Measurements from ENCODE around the gene KRT75. TPM values are rescaled to one million over a fixed set of nuclear protein-coding genes. Genes with fewer than 3 reads are reported as not detected.

The KRT75 gene
- total RNA-seq, result not detected

- no peak within 1 kb of the TSS for H3K27ac Mint-ChIP-seq
- ChIA-PET CTCF (interaction anchor here (0.6 kb wide), 1 partner anchor 87 kb away, joined by 3 read pairs; no protein-coding TSS in a partner anchor), POLR2A (no interaction called here)
- peaks cover 13% of the 10 kb centered on the region for H3K27me3 Mint-ChIP-seq
- DNase-seq, result no peak
- H3K36me3 Mint-ChIP-seq (ENCODE audit: low read depth), result no peaks in the 10 kb centered on the region
- no peak within 1 kb of the TSS for H3K4me3 Mint-ChIP-seq
- no peaks in the 10 kb centered on the region for H3K4me1 Mint-ChIP-seq
- H3K9me3 Mint-ChIP-seq, result no peaks in the 10 kb centered on the region
Observed at GRCh38 chr12:52434081-52434733, at the start of gene KRT75. Gene KRT75, minus strand, starts transcription at chr12:52434371. Its CDS starts 67 bp downstream, at chr12:52434304.

- Mint-ChIP-seq H3K4me3 (no peak overlapping the region), H3K27me3 (peaks cover 47% of the 10 kb centered on the region), H3K36me3 (ENCODE audit: low read depth) (no peaks in the 10 kb centered on the region), H3K4me1 (no peaks in the 10 kb centered on the region), H3K27ac (no peak overlapping the region), H3K9me3 (peaks cover 11% of the 10 kb centered on the region)
- ChIA-PET CTCF (no interaction called here), POLR2A (no interaction called here)
- DNase-seq, result no peak
Observed at GRCh38 chr12:52480073-52480472, 45.9 kb upstream of the KRT75 start.

- no peaks in the 10 kb centered on the region for H3K36me3 Mint-ChIP-seq (ENCODE audit: low read depth)
- peaks cover 31% of the 10 kb centered on the region for H3K27me3 Mint-ChIP-seq
- DNase-seq, result no peak
- no peak overlapping the region for H3K4me3 Mint-ChIP-seq
- ChIA-PET CTCF (no interaction called here), POLR2A (no interaction called here)
- H3K9me3 Mint-ChIP-seq, result peaks cover 8% of the 10 kb centered on the region
- no peaks in the 10 kb centered on the region for H3K4me1 Mint-ChIP-seq
- H3K27ac Mint-ChIP-seq, result no peak overlapping the region
Observed at GRCh38 chr12:52477651-52478050, 43.5 kb upstream of the KRT75 start.

GRCh38 chr12:52474212-52474611, 40.0 kb upstream of the KRT75 start:
- Mint-ChIP-seq H3K4me3 (no peak overlapping the region), H3K36me3 (ENCODE audit: low read depth) (no peaks in the 10 kb centered on the region), H3K27me3 (peaks cover 17% of the 10 kb centered on the region), H3K9me3 (peaks cover 4% of the 10 kb centered on the region), H3K4me1 (no peaks in the 10 kb centered on the region), H3K27ac (no peak overlapping the region)
- ChIA-PET CTCF (no interaction called here), POLR2A (no interaction called here)
- DNase-seq, result no peak

- DNase-seq, result no peak
- ChIA-PET POLR2A (no interaction called here), CTCF (no interaction called here)
- Mint-ChIP-seq H3K36me3 (ENCODE audit: low read depth) (no peaks in the 10 kb centered on the region), H3K9me3 (peaks cover under 1% of the 10 kb centered on the region), H3K27ac (no peak within 1 kb of the TSS), H3K4me1 (no peaks in the 10 kb centered on the region), H3K27me3 (peaks cover 17% of the 10 kb centered on the region), H3K4me3 (no peak within 1 kb of the TSS)
Observed at GRCh38 chr12:52473768-52474167, 39.6 kb upstream of the KRT75 start, which contains the start of gene KRT6C. Gene KRT6C, minus strand, starts transcription at chr12:52473805. Its CDS starts 68 bp downstream, at chr12:52473737.

GRCh38 chr12:52469853-52470252, 35.7 kb upstream of the KRT75 start:
- DNase-seq, result no peak
- Mint-ChIP-seq H3K9me3 (no peaks in the 10 kb centered on the region), H3K27ac (no peak overlapping the region), H3K36me3 (ENCODE audit: low read depth) (no peaks in the 10 kb centered on the region), H3K27me3 (peaks cover 8% of the 10 kb centered on the region), H3K4me1 (no peaks in the 10 kb centered on the region), H3K4me3 (no peak overlapping the region)
- ChIA-PET CTCF (interaction anchor here (0.7 kb wide), 1 partner anchor 19 kb away, joined by 3 read pairs; no protein-coding TSS in a partner anchor), POLR2A (no interaction called here)

GRCh38 chr12:52464897-52465296, 30.7 kb upstream of the KRT75 start:
- no peak for DNase-seq
- Mint-ChIP-seq H3K27me3 (peaks cover 19% of the 10 kb centered on the region), H3K4me1 (no peaks in the 10 kb centered on the region), H3K9me3 (no peaks in the 10 kb centered on the region), H3K4me3 (no peak overlapping the region), H3K36me3 (ENCODE audit: low read depth) (no peaks in the 10 kb centered on the region), H3K27ac (no peak overlapping the region)
- ChIA-PET POLR2A (no interaction called here), CTCF (interaction anchor here (1.0 kb wide), 1 partner anchor 933 kb away, joined by 3 read pairs; no protein-coding TSS in a partner anchor)

GRCh38 chr12:52461693-52462092, 27.5 kb upstream of the KRT75 start:
- CTCF ChIA-PET, result interaction anchor here (1.6 kb wide), 1 partner anchor 240 kb away, joined by 3 read pairs; no protein-coding TSS in a partner anchor
- DNase-seq, result no peak
- Mint-ChIP-seq H3K27me3 (peaks cover 31% of the 10 kb centered on the region), H3K36me3 (ENCODE audit: low read depth) (no peaks in the 10 kb centered on the region), H3K27ac (no peak overlapping the region), H3K9me3 (no peaks in the 10 kb centered on the region), H3K4me3 (no peak overlapping the region), H3K4me1 (no peaks in the 10 kb centered on the region)
- POLR2A ChIA-PET, result no interaction called here

GRCh38 chr12:52458861-52459260, 24.7 kb upstream of the KRT75 start:
- no peak for DNase-seq
- Mint-ChIP-seq H3K27me3 (peaks cover 33% of the 10 kb centered on the region), H3K4me3 (no peak overlapping the region), H3K36me3 (ENCODE audit: low read depth) (no peaks in the 10 kb centered on the region), H3K4me1 (peaks cover 8% of the 10 kb centered on the region), H3K9me3 (no peaks in the 10 kb centered on the region), H3K27ac (no peak overlapping the region)
- ChIA-PET POLR2A (no interaction called here), CTCF (interaction anchor here (0.7 kb wide), 1 partner anchor 237 kb away, joined by 3 read pairs; no protein-coding TSS in a partner anchor)

- no peak overlapping the region for H3K4me3 Mint-ChIP-seq
- H3K9me3 Mint-ChIP-seq, result no peaks in the 10 kb centered on the region
- ChIA-PET POLR2A (no interaction called here), CTCF (no interaction called here)
- no peak for DNase-seq
- no peak overlapping the region for H3K27ac Mint-ChIP-seq
- peaks cover 8% of the 10 kb centered on the region for H3K4me1 Mint-ChIP-seq
- H3K36me3 Mint-ChIP-seq (ENCODE audit: low read depth), result no peaks in the 10 kb centered on the region
- H3K27me3 Mint-ChIP-seq, result peaks cover 30% of the 10 kb centered on the region
Observed at GRCh38 chr12:52455821-52456220, 21.6 kb upstream of the KRT75 start.

- Mint-ChIP-seq H3K27ac (no peak overlapping the region), H3K36me3 (ENCODE audit: low read depth) (no peaks in the 10 kb centered on the region), H3K27me3 (peaks cover 30% of the 10 kb centered on the region), H3K4me3 (no peak overlapping the region), H3K4me1 (peaks cover 8% of the 10 kb centered on the region), H3K9me3 (no peaks in the 10 kb centered on the region)
- ChIA-PET CTCF (no interaction called here), POLR2A (no interaction called here)
- DNase-seq, result no peak
Observed at GRCh38 chr12:52454411-52455201, 20.4 kb upstream of the KRT75 start.

GRCh38 chr12:52452101-52452500, 17.9 kb upstream of the KRT75 start, which contains the start of gene KRT6B:
Gene KRT6B, minus strand, starts transcription at chr12:52452146. Its CDS starts 68 bp downstream, at chr12:52452078.
- no peak for DNase-seq
- no peaks in the 10 kb centered on the region for H3K9me3 Mint-ChIP-seq
- ChIA-PET POLR2A (no interaction called here), CTCF (no interaction called here)
- peaks cover 24% of the 10 kb centered on the region for H3K27me3 Mint-ChIP-seq
- H3K36me3 Mint-ChIP-seq (ENCODE audit: low read depth), result no peaks in the 10 kb centered on the region
- peaks cover 12% of the 10 kb centered on the region for H3K4me1 Mint-ChIP-seq
- H3K27ac Mint-ChIP-seq, result no peak within 1 kb of the TSS
- no peak within 1 kb of the TSS for H3K4me3 Mint-ChIP-seq

GRCh38 chr12:52448228-52448627, 14.1 kb upstream of the KRT75 start:
- Mint-ChIP-seq H3K36me3 (ENCODE audit: low read depth) (no peaks in the 10 kb centered on the region), H3K27me3 (peaks cover 28% of the 10 kb centered on the region), H3K4me1 (peaks cover 5% of the 10 kb centered on the region), H3K27ac (no peak overlapping the region), H3K9me3 (no peaks in the 10 kb centered on the region), H3K4me3 (no peak overlapping the region)
- no peak for DNase-seq
- ChIA-PET POLR2A (no interaction called here), CTCF (no interaction called here)
